K562 (cell line): ENCODE measurements around the gene BDH1. TPM values are rescaled to one million over a fixed set of nuclear protein-coding genes. Genes with fewer than 3 reads are reported as not detected.

Source experiments
- ARID1B ChIP-seq: fragments of 450-650 bp; IDR thresholded peaks from 2 replicates; pipeline ENCODE4 v1.6.1; 2016; ENCODE audit warnings: antibody characterized with exemption, mild to moderate bottlenecking, inconsistent platforms
- ATF1 ChIP-seq, 2 experiments: fragments of 450-650 bp in 1 of 2; IDR thresholded peaks; 2 replicates each; pipeline ENCODE4 v1.6.1; 2016; ENCODE audit warnings: missing compliant biosample characterization in 1 of 2, missing genetic modification characterization in 1 of 2
- CEBPG ChIP-seq, 3 experiments: fragments of 200-800 bp in 1 of 3; sonication (Bioruptor generic) in 1 of 3; sonication (generic) in 1 of 3; formaldehyde crosslinking in 1 of 3; IDR thresholded peaks in 2 of 3; conservative IDR thresholded peaks in 1 of 3; 2 replicates each; pipeline versions ENCODE4 v1.6.1 to v1.8.0; 2016 to 2022; ENCODE audit warnings: missing compliant biosample characterization in 2 of 3, missing genetic modification characterization in 2 of 3, mild to moderate bottlenecking in 1 of 3, missing genetic modification reagents in 1 of 3
- DIDO1 ChIP-seq: fragments of 450-650 bp; IDR thresholded peaks from 2 replicates; pipeline ENCODE4 v1.6.1; 2016; ENCODE audit warnings: low read depth, missing biosample characterization, missing genetic modification characterization
- EGR1 ChIP-seq: fragments of 450-650 bp; conservative IDR thresholded peaks from 2 replicates; pipeline ENCODE4 v1.6.1; 2017; ENCODE audit warnings: mild to moderate bottlenecking
- ESRRB ChIP-seq: fragments of 250-450 bp; sonication (Bioruptor Pico); IDR thresholded peaks from 2 replicates; pipeline ENCODE4 v1.5.0; 2020; ENCODE audit warnings: mild to moderate bottlenecking, moderate library complexity, borderline replicate concordance
- FOS ChIP-seq: IDR thresholded peaks from 3 replicates; pipeline ENCODE4 v1.6.1; 2011; ENCODE audit not compliant: insufficient read length; ENCODE audit errors: extremely low read depth
- HMG20B ChIP-seq: fragments of 250-450 bp; sonication (Bioruptor Pico); IDR thresholded peaks from 2 replicates; pipeline ENCODE4 v1.5.0; 2021; ENCODE audit warnings: mild to moderate bottlenecking
- JUN ChIP-seq, 2 experiments: sonication (generic) in 1 of 2; formaldehyde crosslinking in 1 of 2; IDR thresholded peaks; 2 replicates each; pipeline versions ENCODE4 v1.6.1 to v1.8.0; 2012 to 2022; ENCODE audit warnings: borderline replicate concordance in 2 of 2, mild to moderate bottlenecking in 2 of 2, improper control_type of control experiment in 1 of 2, low read depth in 1 of 2, low read length in 1 of 2, missing genetic modification reagents in 1 of 2
- MECOM ChIP-seq: fragments of 250-450 bp; sonication (Bioruptor Pico); IDR thresholded peaks from 2 replicates; pipeline ENCODE4 v1.8.0; 2022; ENCODE audit warnings: inconsistent platforms
- NCOA4 ChIP-seq: fragments of 450-650 bp; IDR thresholded peaks from 2 replicates; pipeline ENCODE4 v1.6.1; 2018; ENCODE audit warnings: mild to moderate bottlenecking; ENCODE audit not compliant: partially characterized antibody
- NEUROD1 ChIP-seq: fragments of 150-350 bp; IDR thresholded peaks from 2 replicates; pipeline ENCODE4 v1.6.1; 2014; ENCODE audit warnings: borderline replicate concordance, low read length, low read depth; ENCODE audit not compliant: partially characterized antibody
- RAD51 ChIP-seq: fragments of 450-650 bp; IDR thresholded peaks from 2 replicates; pipeline ENCODE4 v1.7.1; 2016; ENCODE audit warnings: low read depth, mild to moderate bottlenecking, borderline replicate concordance
- RBBP5 ChIP-seq: fragments of 200-600 bp; sonication (generic); IDR thresholded peaks from 2 replicates; pipeline ENCODE4 v1.6.1; 2012; ENCODE audit warnings: borderline replicate concordance, mild to moderate bottlenecking, low read length, control low read depth, inconsistent platforms; ENCODE audit not compliant: insufficient read depth, poor library complexity, severe bottlenecking
- RBFOX2 ChIP-seq: fragments of 200-400 bp; formaldehyde crosslinking; IDR thresholded peaks from 2 replicates; pipeline ENCODE4 v1.6.1; 2017; ENCODE audit warnings: low read depth, mild to moderate bottlenecking, low read length, moderate library complexity
- RBM34 ChIP-seq: fragments of 200-400 bp; formaldehyde crosslinking; IDR thresholded peaks from 2 replicates; pipeline ENCODE4 v1.6.1; 2018; ENCODE audit warnings: low read length, borderline replicate concordance; ENCODE audit not compliant: insufficient read depth
- RCOR1 ChIP-seq, 2 experiments: IDR thresholded peaks; 2 replicates each; pipeline ENCODE4 v1.6.1; 2012; ENCODE audit warnings: low read depth in 2 of 2, low read length in 2 of 2, borderline replicate concordance in 1 of 2, improper control_type of control experiment in 1 of 2
- SAFB ChIP-seq: fragments of 200-400 bp; formaldehyde crosslinking; IDR thresholded peaks from 2 replicates; pipeline ENCODE4 v1.6.1; 2017; ENCODE audit warnings: low read depth, low read length, borderline replicate concordance
- SMARCE1 ChIP-seq: fragments of 450-650 bp; IDR thresholded peaks from 2 replicates; pipeline ENCODE4 v1.7.1; 2016; ENCODE audit warnings: mild to moderate bottlenecking
- SRF ChIP-seq, 2 experiments: fragments of 250-450, 450-650 bp in 1 of 2; sonication (Bioruptor Pico) in 1 of 2; sonication (generic) in 1 of 2; formaldehyde crosslinking; IDR thresholded peaks; 2 replicates each; pipeline versions ENCODE4 v1.5.0 to v1.5.1; 2020 to 2022; ENCODE audit warnings: mild to moderate bottlenecking in 1 of 2, missing genetic modification reagents in 1 of 2
- TAF9B ChIP-seq: fragments of 450-650 bp; IDR thresholded peaks from 2 replicates; pipeline ENCODE4 v1.6.1; 2018; ENCODE audit warnings: mild to moderate bottlenecking; ENCODE audit not compliant: partially characterized antibody
- TEAD4 ChIP-seq, 2 experiments: sonication (generic) in 1 of 2; formaldehyde crosslinking in 1 of 2; IDR thresholded peaks; 2 replicates each; pipeline versions ENCODE4 v1.6.1 to v1.8.0; 2012 to 2022; ENCODE audit warnings: borderline replicate concordance in 1 of 2, inconsistent platforms in 1 of 2, low read length in 1 of 2, mild to moderate bottlenecking in 1 of 2, missing genetic modification reagents in 1 of 2
- TRIM28 ChIP-seq: fragments of 450-650 bp; IDR thresholded peaks from 2 replicates; pipeline ENCODE4 v1.6.1; 2017
- ZEB2 ChIP-seq: fragments of 450-650 bp; IDR thresholded peaks from 2 replicates; pipeline ENCODE4 v1.6.1; 2016
- ZNF217 ChIP-seq: sonication (generic); formaldehyde crosslinking; IDR thresholded peaks from 2 replicates; pipeline ENCODE4 v1.8.0; 2022; ENCODE audit warnings: mild to moderate bottlenecking, missing genetic modification reagents
- ZNF830 ChIP-seq: fragments of 250-450 bp; sonication (Bioruptor Pico); IDR thresholded peaks from 2 replicates; pipeline ENCODE4 v1.5.0; 2021; ENCODE audit warnings: mild to moderate bottlenecking
- polyA plus RNA-seq, 8 experiments: library from polyadenylated mRNA; depleted of rRNA in 4 of 8; stranded (reverse) in 5 of 8; unstranded in 3 of 8; fragments of >200 nt; fragmentation: Nextera tagmentation in 2 of 8; fragmentation: Illumina TruSeq in 1 of 8; extraction: Ambion mirVana in 2 of 8; extraction: Trizol in 1 of 8; gene quantifications; 2 replicates each; pipeline versions ENCODE4 v1.2.1 to v1.2.3, GENCODE V29; 2011 to 2014; ENCODE audit warnings: inconsistent platforms in 1 of 8, missing spikeins in 1 of 8
- total RNA-seq, 7 experiments: library from RNA; depleted of rRNA in 6 of 7; stranded (reverse); fragments of >200 nt in 6 of 7; fragmentation: Illumina TruSeq in 2 of 7; extraction: Trizol in 2 of 7; gene quantifications; 2 replicates each; pipeline versions ENCODE4 v1.2.1 to v1.2.3, GENCODE V29; 2011 to 2021; ENCODE audit warnings: low replicate concordance in 1 of 7
- TF ChIP-seq, protein P1 (sequence below): fragments of 450-650 bp; IDR thresholded peaks from 2 replicates; pipeline ENCODE4 v1.7.0; 2016; ENCODE audit warnings: borderline replicate concordance

BDH1 gene
- total and polyA plus RNA-seq, 9 of the 15 experiments (the other 6 are each of a cell fraction or from before 2014, with no cell fraction given), result 0.07 to 0.89 (median 0.12) TPM; not detected in 3

DNA sequence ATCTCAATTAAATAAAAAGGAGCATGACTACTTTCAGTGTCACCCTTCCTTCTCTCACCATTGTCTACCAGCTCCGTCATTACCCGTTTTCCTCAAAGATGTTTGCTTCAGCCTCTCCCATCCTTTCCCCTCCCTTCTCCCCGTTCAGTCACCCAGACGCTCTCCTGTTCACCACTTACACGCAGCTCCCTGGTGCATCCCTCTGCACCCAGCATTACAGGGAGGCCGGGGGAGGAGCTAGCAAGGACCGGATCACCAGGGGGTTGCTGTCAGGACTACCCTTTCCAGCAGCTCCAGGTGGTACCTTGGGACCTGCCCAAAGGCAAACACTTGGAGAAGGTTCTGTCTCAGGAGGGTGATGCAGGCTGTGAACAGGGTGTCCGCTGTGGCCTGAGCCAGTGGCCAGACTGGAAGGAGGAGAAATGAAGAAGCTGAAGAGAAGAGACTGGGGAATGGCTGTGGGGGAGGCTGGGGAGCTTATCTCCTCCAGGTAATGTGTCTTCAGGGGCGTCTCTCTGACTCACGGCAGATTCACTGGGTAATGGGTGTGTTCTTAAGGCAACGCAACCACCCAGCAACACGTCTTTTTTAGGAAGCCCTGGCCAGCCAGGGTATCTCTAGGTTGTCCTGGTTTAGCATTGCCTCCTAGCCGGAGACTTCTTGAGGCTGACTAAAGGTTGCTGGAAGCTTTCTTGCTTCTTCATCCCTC is 21.8 kb upstream of the BDH1 start (continued):
- TF ChIP-seq NEUROD1 (peak; percentile 26), NCOA4 (no peak), ZNF217 (CRISPR knock-in tag) (no peak), FOS (peak; percentile 18), RCOR1 (IDR thresholded peaks at IDR 0.05; ENCODE audit: borderline replicate concordance in 1 of 2, low read depth in 2 of 2, low read length in 2 of 2) (0 out of 4 replicates have a peak, but pooled peaks of 1 of the 2 experiments have one; percentile 48), HMG20B (CRISPR knock-in tag) (no peak), ARID1B (peak; percentile 77), DIDO1 (tag) (no peak), TEAD4 (IDR thresholded peaks at IDR 0.05; ENCODE audit: low read length) (0 out of 2 replicates have a peak, but pooled peaks have one; percentile 10), TEAD4 (CRISPR knock-in tag; IDR thresholded peaks at IDR 0.05; ENCODE audit: borderline replicate concordance) (no peak), RBM34 (no peak), JUN (IDR thresholded peaks at IDR 0.05; ENCODE audit: borderline replicate concordance, low read depth, low read length) (peak; percentile 84), JUN (CRISPR knock-in tag; IDR thresholded peaks at IDR 0.05; ENCODE audit: borderline replicate concordance) (no peak), ESRRB (CRISPR knock-in tag) (no peak), RAD51 (no peak), RBFOX2 (0 out of 2 replicates have a peak, but pooled peaks have one; percentile 26), RBBP5 (no peak), SRF (CRISPR knock-in tag; IDR thresholded peaks at IDR 0.05) (0 out of 4 replicates have a peak, but pooled peaks of 1 of the 2 experiments have one; percentile 22), TRIM28 (no peak), SMARCE1 (peak; percentile 83), ATF1 (CRISPR knock-in tag; IDR thresholded peaks at IDR 0.05) (no peak), ATF1 (tag; IDR thresholded peaks at IDR 0.05) (no peak), SAFB (no peak), CEBPG (CRISPR knock-in tag; IDR thresholded peaks at IDR 0.05) (peak; percentile 86), CEBPG (tag; conservative IDR thresholded peaks at IDR 0.05 in 1 of 2, IDR thresholded peaks at IDR 0.05 in 1 of 2) (peak in 1 of 2 experiments; percentile 61; a peak in 2 of 4 replicates), ZEB2 (peak; percentile 98), ZNF830 (no peak), TAF9B (no peak), MECOM (peak; percentile 75), EGR1 (peak; percentile 39; the same call in 1 of the 2 replicates)
- TF ChIP-seq, protein P1, sequence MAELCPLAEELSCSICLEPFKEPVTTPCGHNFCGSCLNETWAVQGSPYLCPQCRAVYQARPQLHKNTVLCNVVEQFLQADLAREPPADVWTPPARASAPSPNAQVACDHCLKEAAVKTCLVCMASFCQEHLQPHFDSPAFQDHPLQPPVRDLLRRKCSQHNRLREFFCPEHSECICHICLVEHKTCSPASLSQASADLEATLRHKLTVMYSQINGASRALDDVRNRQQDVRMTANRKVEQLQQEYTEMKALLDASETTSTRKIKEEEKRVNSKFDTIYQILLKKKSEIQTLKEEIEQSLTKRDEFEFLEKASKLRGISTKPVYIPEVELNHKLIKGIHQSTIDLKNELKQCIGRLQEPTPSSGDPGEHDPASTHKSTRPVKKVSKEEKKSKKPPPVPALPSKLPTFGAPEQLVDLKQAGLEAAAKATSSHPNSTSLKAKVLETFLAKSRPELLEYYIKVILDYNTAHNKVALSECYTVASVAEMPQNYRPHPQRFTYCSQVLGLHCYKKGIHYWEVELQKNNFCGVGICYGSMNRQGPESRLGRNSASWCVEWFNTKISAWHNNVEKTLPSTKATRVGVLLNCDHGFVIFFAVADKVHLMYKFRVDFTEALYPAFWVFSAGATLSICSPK, result no peak
